CD4-positive, alpha-beta T cell treated with Interleukin-4 for 1 hour (primary cell): ENCODE measurements around the gene PTMA.
"Not testable (repeated sequence)": the region's sequence is repeated elsewhere in the genome, so short reads cannot be mapped to it uniquely, and the experiment has no call there.

Experiments
- DNase-seq, 2 donors: peaks; one replicate each; pipeline ENCODE4 v3.0.0-alpha.2; 2020 to 2022

PTMA gene

GRCh38 chr2:231699006-231699405 lies 9.3 kb upstream of the PTMA start:
- DNase-seq: no peak

- no peak for DNase-seq
These were observed 6.6 kb upstream of the PTMA start for GRCh38 chr2:231701456-231702373.

- DNase-seq: no peak
These were observed 4.3 kb upstream of the PTMA start for GRCh38 chr2:231704017-231704416.

- peak; percentile 98 for DNase-seq
These were observed 1.3 kb upstream of the PTMA start for GRCh38 chr2:231706731-231707624.

GRCh38 chr2:231707625-231707926 lies 749 bp upstream of the PTMA start:
- DNase-seq: no peak

- peak; percentile 66 to 71 for DNase-seq
These were observed 679 bp downstream of the PTMA start for GRCh38 chr2:231708773-231709635.

- DNase-seq: peak in 1 of 2 donors; percentile 40
These were observed 1.3 kb downstream of the PTMA start for GRCh38 chr2:231709636-231709980.

GRCh38 chr2:231709981-231710798 lies 1.9 kb downstream of the PTMA start:
- peak; percentile 86 to 87 for DNase-seq

- DNase-seq: peak; percentile 16 to 40
These were observed 2.7 kb downstream of the PTMA start for GRCh38 chr2:231710799-231711676.

- DNase-seq: peak in 1 of 2 donors; percentile 21
These were observed 3.5 kb downstream of the PTMA start for GRCh38 chr2:231711677-231712450.

GRCh38 chr2:231712451-231713021 lies 4.2 kb downstream of the PTMA start:
- peak; percentile 58 to 64 for DNase-seq

- not testable (repeated sequence) for DNase-seq
These were observed 5.0 kb downstream of the PTMA start for GRCh38 chr2:231713406-231713729.

- DNase-seq: peak; percentile 90 to 91
These were observed 5.7 kb downstream of the PTMA start for GRCh38 chr2:231713730-231714638.

GRCh38 chr2:231714639-231715498 lies 6.5 kb downstream of the PTMA start:
- peak; percentile 77 to 83 for DNase-seq

- no peak for DNase-seq
These were observed 7.1 kb downstream of the PTMA start for GRCh38 chr2:231715499-231715837.

GRCh38 chr2:231715988-231716616 lies 7.8 kb downstream of the PTMA start:
- peak in 1 of 2 donors; percentile 18 for DNase-seq

- peak in 1 of 2 donors; percentile 15 for DNase-seq
These were observed 8.4 kb downstream of the PTMA start for GRCh38 chr2:231716666-231717280.
